ENCODE results near the gene RBM42. TPM values are rescaled to one million over a fixed set of nuclear protein-coding genes. Genes with fewer than 3 reads are reported as not detected.
A peak's percentile ranks its signal among the peaks of the same experiment; 100 is the strongest.

The RBM42 gene
- total and polyA plus RNA-seq, 9 of the 15 experiments (the other 6 are each of a cell fraction or from before 2014, with no cell fraction given): 5.7 to 149 (median 32.4) TPM

DNA sequence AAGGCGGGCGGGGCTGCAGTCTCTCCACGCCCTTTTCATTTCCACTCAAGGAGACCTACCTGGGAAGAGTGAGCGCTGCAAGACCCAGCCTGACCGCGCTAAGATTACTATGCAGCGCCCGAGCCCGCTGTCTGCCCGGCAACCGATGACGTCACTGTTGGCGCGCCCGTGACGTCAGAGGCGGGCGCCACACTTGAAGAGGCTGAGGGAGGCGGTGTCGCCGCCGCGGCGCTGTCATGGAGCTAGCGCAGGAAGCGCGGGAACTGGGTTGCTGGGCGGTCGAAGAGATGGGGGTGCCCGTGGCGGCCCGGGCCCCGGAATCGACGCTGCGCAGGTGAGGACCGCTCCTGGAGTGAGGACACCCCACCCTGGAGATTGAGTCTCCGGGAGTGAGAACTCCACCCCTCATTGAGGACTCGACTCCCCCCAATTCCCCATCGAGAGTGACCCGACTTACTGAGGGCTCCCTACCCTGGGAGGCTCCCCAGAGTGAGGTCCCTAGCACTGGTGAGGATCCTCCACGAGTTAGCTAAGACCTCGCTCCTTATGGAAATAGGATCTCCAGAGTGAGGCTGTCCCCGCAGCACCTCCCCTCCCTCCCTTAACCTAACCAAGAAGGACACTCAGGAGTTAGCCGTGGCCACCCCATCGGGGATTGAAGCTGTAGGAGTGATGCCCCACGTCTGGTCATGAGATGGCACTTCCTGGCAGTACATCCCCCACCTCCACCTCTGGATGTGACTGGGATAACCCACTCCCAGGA is 16.1 kb upstream of the RBM42 start, which contains the start of gene HAUS5 (continued):
- TF ChIP-seq, protein P1, sequence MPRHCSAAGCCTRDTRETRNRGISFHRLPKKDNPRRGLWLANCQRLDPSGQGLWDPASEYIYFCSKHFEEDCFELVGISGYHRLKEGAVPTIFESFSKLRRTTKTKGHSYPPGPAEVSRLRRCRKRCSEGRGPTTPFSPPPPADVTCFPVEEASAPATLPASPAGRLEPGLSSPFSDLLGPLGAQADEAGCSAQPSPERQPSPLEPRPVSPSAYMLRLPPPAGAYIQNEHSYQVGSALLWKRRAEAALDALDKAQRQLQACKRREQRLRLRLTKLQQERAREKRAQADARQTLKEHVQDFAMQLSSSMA (CRISPR knock-in tag; IDR thresholded peaks at IDR 0.05): no peak
- TF ChIP-seq C11orf30 (IDR thresholded peaks at IDR 0.05; ENCODE audit: low read depth) (peak; percentile 91), HOXB6 (CRISPR knock-in tag; IDR thresholded peaks at IDR 0.05; ENCODE audit: borderline replicate concordance) (no peak), HDAC3 (IDR thresholded peaks at IDR 0.05; ENCODE audit: borderline replicate concordance, partially characterized antibody) (no peak), YY1 (IDR thresholded peaks at IDR 0.05; ENCODE audit: borderline replicate concordance in 1 of 3, control insufficient read depth in 1 of 3, extremely low read depth in 1 of 3, insufficient read depth in 3 of 3, insufficient read length in 1 of 3, insufficient replicate concordance in 2 of 3, low read depth in 1 of 3, low read length in 2 of 3) (peak; percentile 32 to 87 (median 78)), KLF6 (CRISPR knock-in tag; IDR thresholded peaks at IDR 0.05; ENCODE audit: borderline replicate concordance) (peak; percentile 76; the same call in 1 of the 2 replicates), SMARCC2 (IDR thresholded peaks at IDR 0.05; ENCODE audit: low read depth) (no peak), POLR2B (IDR thresholded peaks at IDR 0.05; ENCODE audit: low read depth, partially characterized antibody) (peak; percentile 55), ILK (tag; IDR thresholded peaks at IDR 0.05; ENCODE audit: borderline replicate concordance, low read depth) (no peak), KHSRP (IDR thresholded peaks at IDR 0.05) (peak; percentile 100), ZNF324 (CRISPR knock-in tag; IDR thresholded peaks at IDR 0.05) (0 out of 2 replicates have a peak, but pooled peaks have one; percentile 18), HEY1 (CRISPR knock-in tag; IDR thresholded peaks at IDR 0.05; ENCODE audit: borderline replicate concordance) (no peak)
- TF ChIP-seq, protein P2, sequence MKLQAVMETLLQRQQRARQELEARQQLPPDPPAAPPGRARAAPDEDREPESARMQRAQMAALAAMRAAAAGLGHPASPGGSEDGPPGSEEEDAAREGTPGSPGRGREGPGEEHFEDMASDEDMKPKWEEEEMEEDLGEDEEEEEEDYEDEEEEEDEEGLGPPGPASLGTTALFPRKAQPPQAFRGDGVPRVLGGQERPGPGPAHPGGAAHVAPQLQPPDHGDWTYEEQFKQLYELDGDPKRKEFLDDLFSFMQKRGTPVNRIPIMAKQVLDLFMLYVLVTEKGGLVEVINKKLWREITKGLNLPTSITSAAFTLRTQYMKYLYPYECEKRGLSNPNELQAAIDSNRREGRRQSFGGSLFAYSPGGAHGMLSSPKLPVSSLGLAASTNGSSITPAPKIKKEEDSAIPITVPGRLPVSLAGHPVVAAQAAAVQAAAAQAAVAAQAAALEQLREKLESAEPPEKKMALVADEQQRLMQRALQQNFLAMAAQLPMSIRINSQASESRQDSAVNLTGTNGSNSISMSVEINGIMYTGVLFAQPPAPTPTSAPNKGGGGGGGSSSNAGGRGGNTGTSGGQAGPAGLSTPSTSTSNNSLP (IDR thresholded peaks at IDR 0.05; ENCODE audit: borderline replicate concordance, low read depth, low read length): no peak
- TF ChIP-seq, protein P3, sequence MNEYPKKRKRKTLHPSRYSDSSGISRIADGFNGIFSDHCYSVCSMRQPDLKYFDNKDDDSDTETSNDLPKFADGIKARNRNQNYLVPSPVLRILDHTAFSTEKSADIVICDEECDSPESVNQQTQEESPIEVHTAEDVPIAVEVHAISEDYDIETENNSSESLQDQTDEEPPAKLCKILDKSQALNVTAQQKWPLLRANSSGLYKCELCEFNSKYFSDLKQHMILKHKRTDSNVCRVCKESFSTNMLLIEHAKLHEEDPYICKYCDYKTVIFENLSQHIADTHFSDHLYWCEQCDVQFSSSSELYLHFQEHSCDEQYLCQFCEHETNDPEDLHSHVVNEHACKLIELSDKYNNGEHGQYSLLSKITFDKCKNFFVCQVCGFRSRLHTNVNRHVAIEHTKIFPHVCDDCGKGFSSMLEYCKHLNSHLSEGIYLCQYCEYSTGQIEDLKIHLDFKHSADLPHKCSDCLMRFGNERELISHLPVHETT (CRISPR knock-in tag; conservative IDR thresholded peaks at IDR 0.05 in 1 of 2, IDR thresholded peaks at IDR 0.05 in 1 of 2): 0 out of 4 replicates have a peak, but pooled peaks of 1 of the 2 experiments have one; percentile 45
- TF ChIP-seq, protein P4, sequence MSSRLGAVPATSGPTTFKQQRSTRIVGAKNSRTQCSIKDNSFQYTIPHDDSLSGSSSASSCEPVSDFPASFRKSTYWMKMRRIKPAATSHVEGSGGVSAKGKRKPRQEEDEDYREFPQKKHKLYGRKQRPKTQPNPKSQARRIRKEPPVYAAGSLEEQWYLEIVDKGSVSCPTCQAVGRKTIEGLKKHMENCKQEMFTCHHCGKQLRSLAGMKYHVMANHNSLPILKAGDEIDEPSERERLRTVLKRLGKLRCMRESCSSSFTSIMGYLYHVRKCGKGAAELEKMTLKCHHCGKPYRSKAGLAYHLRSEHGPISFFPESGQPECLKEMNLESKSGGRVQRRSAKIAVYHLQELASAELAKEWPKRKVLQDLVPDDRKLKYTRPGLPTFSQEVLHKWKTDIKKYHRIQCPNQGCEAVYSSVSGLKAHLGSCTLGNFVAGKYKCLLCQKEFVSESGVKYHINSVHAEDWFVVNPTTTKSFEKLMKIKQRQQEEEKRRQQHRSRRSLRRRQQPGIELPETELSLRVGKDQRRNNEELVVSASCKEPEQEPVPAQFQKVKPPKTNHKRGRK (tag; IDR thresholded peaks at IDR 0.05): no peak
- TF ChIP-seq, protein P5, sequence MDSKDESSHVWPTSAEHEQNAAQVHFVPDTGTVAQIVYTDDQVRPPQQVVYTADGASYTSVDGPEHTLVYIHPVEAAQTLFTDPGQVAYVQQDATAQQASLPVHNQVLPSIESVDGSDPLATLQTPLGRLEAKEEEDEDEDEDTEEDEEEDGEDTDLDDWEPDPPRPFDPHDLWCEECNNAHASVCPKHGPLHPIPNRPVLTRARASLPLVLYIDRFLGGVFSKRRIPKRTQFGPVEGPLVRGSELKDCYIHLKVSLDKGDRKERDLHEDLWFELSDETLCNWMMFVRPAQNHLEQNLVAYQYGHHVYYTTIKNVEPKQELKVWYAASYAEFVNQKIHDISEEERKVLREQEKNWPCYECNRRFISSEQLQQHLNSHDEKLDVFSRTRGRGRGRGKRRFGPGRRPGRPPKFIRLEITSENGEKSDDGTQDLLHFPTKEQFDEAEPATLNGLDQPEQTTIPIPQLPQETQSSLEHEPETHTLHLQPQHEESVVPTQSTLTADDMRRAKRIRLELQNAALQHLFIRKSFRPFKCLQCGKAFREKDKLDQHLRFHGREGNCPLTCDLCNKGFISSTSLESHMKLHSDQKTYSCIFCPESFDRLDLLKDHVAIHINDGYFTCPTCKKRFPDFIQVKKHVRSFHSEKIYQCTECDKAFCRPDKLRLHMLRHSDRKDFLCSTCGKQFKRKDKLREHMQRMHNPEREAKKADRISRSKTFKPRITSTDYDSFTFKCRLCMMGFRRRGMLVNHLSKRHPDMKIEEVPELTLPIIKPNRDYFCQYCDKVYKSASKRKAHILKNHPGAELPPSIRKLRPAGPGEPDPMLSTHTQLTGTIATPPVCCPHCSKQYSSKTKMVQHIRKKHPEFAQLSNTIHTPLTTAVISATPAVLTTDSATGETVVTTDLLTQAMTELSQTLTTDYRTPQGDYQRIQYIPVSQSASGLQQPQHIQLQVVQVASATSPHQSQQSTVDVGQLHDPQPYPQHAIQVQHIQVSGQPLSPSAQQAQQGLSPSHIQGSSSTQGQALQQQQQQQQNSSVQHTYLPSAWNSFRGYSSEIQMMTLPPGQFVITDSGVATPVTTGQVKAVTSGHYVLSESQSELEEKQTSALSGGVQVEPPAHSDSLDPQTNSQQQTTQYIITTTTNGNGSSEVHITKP (IDR thresholded peaks at IDR 0.05; ENCODE audit: partially characterized antibody): peak; percentile 81

Data from K562 (cell line).